SK-N-SH (cell line): ENCODE data around the gene NEK10. TPM values are rescaled to one million over a fixed set of nuclear protein-coding genes. Genes with fewer than 3 reads are reported as not detected.

ENCODE experiments used
- CTCF ChIA-PET: fragments of 300-600, 350-600 bp; formaldehyde crosslinking; extraction: SDS; loops from one replicate; lab custom pipeline; 2021; lab: Yijun Ruan, JAX
- POLR2A ChIA-PET: fragments of 350-600 bp; sonication (Branson Sonifier 250); formaldehyde crosslinking; extraction: SDS; loops from one replicate; lab custom pipeline; 2020; ENCODE audit warnings: antibody characterized with exemption, inconsistent platforms; lab: Yijun Ruan, JAX
- DNase-seq: peaks from one replicate; pipeline ENCODE4 v3.0.0; 2012
- H2AFZ ChIP-seq: fragments of 200-600 bp; sonication (generic); 2 replicates; pipeline ENCODE4 v1.8.1; 2016; ENCODE audit warnings: antibody characterized with exemption, mild to moderate bottlenecking, low read depth
- H3F3A ChIP-seq: fragments of 200-600 bp; sonication (generic); replicated peaks from 2 replicates; pipeline ENCODE3; 2016; ENCODE audit warnings: antibody characterized with exemption, mild to moderate bottlenecking; ENCODE audit not compliant: insufficient read depth
- H3K27ac ChIP-seq, 2 experiments: fragments of 200-500 bp in 1 of 2; fragments of 200-600 bp in 1 of 2; sonication (Bioruptor generic) in 1 of 2; sonication (generic), shearing (Covaris generic) in 1 of 2; 2 replicates each; pipeline versions ENCODE4 v1.5.1 to v1.6.1; 2014 to 2016; ENCODE audit warnings: low read depth in 2 of 2, inconsistent platforms in 1 of 2, low read length in 1 of 2, mild to moderate bottlenecking in 1 of 2, mixed read lengths in 1 of 2
- H3K27me3 ChIP-seq: fragments of 200-600 bp; sonication (generic), shearing (Covaris generic); 2 replicates; pipeline ENCODE4 v1.6.1; 2016; ENCODE audit warnings: mixed run types; ENCODE audit not compliant: insufficient read depth
- H3K36me3 ChIP-seq, 2 experiments: fragments of 200-500 bp in 1 of 2; fragments of 200-600 bp in 1 of 2; sonication (Bioruptor generic) in 1 of 2; sonication (generic) in 1 of 2; replicated peaks in 1 of 2; 2 replicates each; pipeline versions ENCODE3 to v1.5.1; 2014 to 2016; ENCODE audit warnings: low read length in 1 of 2, mild to moderate bottlenecking in 1 of 2; ENCODE audit not compliant: insufficient read depth in 2 of 2, control insufficient read depth in 1 of 2
- H3K4me1 ChIP-seq, 2 experiments: fragments of 200-500 bp in 1 of 2; fragments of 200-600 bp in 1 of 2; sonication (Bioruptor generic) in 1 of 2; sonication (generic), shearing (Covaris generic) in 1 of 2; 2 replicates each; pipeline versions ENCODE4 v1.5.1 to v1.6.1; 2014 to 2016; ENCODE audit warnings: low read depth in 1 of 2, low read length in 1 of 2, mixed run types in 1 of 2; ENCODE audit not compliant: insufficient read depth in 2 of 2, control insufficient read depth in 1 of 2
- H3K4me2 ChIP-seq: fragments of 200-600 bp; sonication (generic), shearing (Covaris generic); 2 replicates; pipeline ENCODE4 v1.6.1; 2017; ENCODE audit warnings: mixed run types
- H3K4me3 ChIP-seq, 2 experiments: fragments of 200-500 bp in 1 of 2; fragments of 200-600 bp in 1 of 2; sonication (Bioruptor generic) in 1 of 2; sonication (generic), shearing (Covaris generic) in 1 of 2; 2 replicates each; pipeline versions ENCODE4 v1.5.1 to v1.8.1; 2014 to 2016; ENCODE audit warnings: low read depth in 2 of 2, inconsistent platforms in 1 of 2, low read length in 1 of 2, mild to moderate bottlenecking in 1 of 2, mixed read lengths in 1 of 2, moderate library complexity in 1 of 2
- H3K79me2 ChIP-seq: fragments of 200-600 bp; sonication (generic); 2 replicates; pipeline ENCODE4 v1.8.1; 2017; ENCODE audit warnings: mild to moderate bottlenecking; ENCODE audit not compliant: insufficient read depth
- H3K9ac ChIP-seq: fragments of 200-600 bp; sonication (generic); 2 replicates; pipeline ENCODE4 v1.6.1; 2017; ENCODE audit warnings: mixed run types
- H3K9me2 ChIP-seq: fragments of 200-600 bp; sonication (generic); 2 replicates; pipeline ENCODE4 v1.6.1; 2017; ENCODE audit warnings: mixed run types
- H3K9me3 ChIP-seq: fragments of 200-600 bp; sonication (generic); 2 replicates; pipeline ENCODE4 v1.6.1; 2017; ENCODE audit warnings: mixed run types, mild to moderate bottlenecking, moderate library complexity
- H4K20me1 ChIP-seq: fragments of 200-600 bp; sonication (generic); 2 replicates; pipeline ENCODE4 v1.6.1; 2017; ENCODE audit warnings: mild to moderate bottlenecking, mixed run types; ENCODE audit not compliant: insufficient read depth
- CHD2 ChIP-seq: fragments of 150-350 bp; IDR thresholded peaks from 2 replicates; pipeline ENCODE4 v1.6.1; 2018; ENCODE audit warnings: low read length; ENCODE audit not compliant: partially characterized antibody
- FOSL2 ChIP-seq: IDR thresholded peaks from 2 replicates; pipeline ENCODE4 v1.4.0; 2012; ENCODE audit warnings: low read depth, mild to moderate bottlenecking, moderate library complexity, borderline replicate concordance
- FOXJ3 ChIP-seq: sonication (generic); formaldehyde crosslinking; IDR thresholded peaks from 2 replicates; pipeline ENCODE4 v1.5.1; 2020; ENCODE audit warnings: mild to moderate bottlenecking, missing genetic modification reagents
- FOXM1 ChIP-seq: IDR thresholded peaks from 2 replicates; pipeline ENCODE4 v1.4.0; 2012; ENCODE audit warnings: low read depth, mild to moderate bottlenecking
- GABPA ChIP-seq: IDR thresholded peaks from 2 replicates; pipeline ENCODE4 v1.4.0; 2012; ENCODE audit warnings: low read depth, mild to moderate bottlenecking
- PBX3 ChIP-seq: IDR thresholded peaks from 2 replicates; pipeline ENCODE4; 2012
- POLR2AphosphoS5 ChIP-seq: IDR thresholded peaks from 2 replicates; pipeline ENCODE4 v1.6.1; 2012; ENCODE audit warnings: low read depth, low read length
- RAD21 ChIP-seq: IDR thresholded peaks from 2 replicates; pipeline ENCODE4 v1.6.1; 2012; ENCODE audit warnings: mild to moderate bottlenecking, low read length
- RCOR1 ChIP-seq: fragments of 150-350 bp; IDR thresholded peaks from 2 replicates; pipeline ENCODE4 v1.6.1; 2017; ENCODE audit warnings: antibody characterized with exemption, low read length
- RXRA ChIP-seq: IDR thresholded peaks from 2 replicates; pipeline ENCODE4 v1.4.0; 2012; ENCODE audit warnings: low read depth, mild to moderate bottlenecking, borderline replicate concordance
- SMC3 ChIP-seq: IDR thresholded peaks from 2 replicates; pipeline ENCODE4 v1.6.1; 2012; ENCODE audit warnings: low read depth, low read length, improper control_type of control experiment
- TAF1 ChIP-seq: IDR thresholded peaks from 2 replicates; pipeline ENCODE4 v1.6.1; 2012; ENCODE audit warnings: low read depth, mild to moderate bottlenecking, low read length, moderate library complexity, borderline replicate concordance
- TEAD4 ChIP-seq: IDR thresholded peaks from 2 replicates; pipeline ENCODE4 v1.4.0; 2012; ENCODE audit warnings: mild to moderate bottlenecking, borderline replicate concordance; ENCODE audit not compliant: insufficient read depth
- WGBS: methylation state at CpG from one replicate; pipeline ENCODE4 v1.1.6; 2017; ENCODE audit warnings: low lambda C conversion rate; 5-methylcytosine and 5-hydroxymethylcytosine counted together
- polyA plus RNA-seq, 3 experiments: library from polyadenylated mRNA; depleted of rRNA; stranded (reverse); fragments of >200 nt; gene quantifications; 2 replicates each; pipeline ENCODE4 v1.2.3, GENCODE V29; 2012
- TF ChIP-seq, protein P1 (sequence below): IDR thresholded peaks from 2 replicates; pipeline ENCODE4 v1.4.0; 2012; ENCODE audit warnings: low read depth

The NEK10 gene
- polyA plus RNA-seq, 1 of the 3 experiments (the other 2 are of a cell fraction) = 1.0 TPM

DNA sequence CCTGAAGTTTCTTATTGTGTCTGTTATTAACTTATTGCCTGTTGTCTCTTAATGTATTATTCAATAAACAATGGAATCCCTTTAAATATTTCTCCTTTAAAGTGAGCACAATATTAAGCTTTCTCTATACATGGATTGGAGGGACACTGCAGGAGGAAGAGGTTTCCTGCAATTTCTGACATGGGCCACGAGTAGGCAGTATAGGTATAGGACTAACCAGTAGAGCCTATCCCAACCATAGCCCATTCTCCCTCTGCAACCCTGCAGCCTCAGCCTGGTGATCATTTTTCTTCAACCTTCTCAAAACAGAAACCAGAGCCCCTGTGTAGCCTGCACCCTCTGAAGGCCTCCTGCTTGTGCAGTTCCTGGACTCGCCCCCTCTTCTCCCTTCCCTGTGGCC lies 124.8 kb downstream of the NEK10 start:
- H3F3A ChIP-seq = no peaks in the 10 kb centered on the region
- no peaks in the 10 kb centered on the region for H3K79me2 ChIP-seq
- TF ChIP-seq RXRA (no peak), RCOR1 (no peak), PBX3 (no peak), TAF1 (no peak), FOSL2 (no peak), FOXM1 (no peak)
- TF ChIP-seq, protein P1, sequence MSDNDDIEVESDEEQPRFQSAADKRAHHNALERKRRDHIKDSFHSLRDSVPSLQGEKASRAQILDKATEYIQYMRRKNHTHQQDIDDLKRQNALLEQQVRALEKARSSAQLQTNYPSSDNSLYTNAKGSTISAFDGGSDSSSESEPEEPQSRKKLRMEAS = no peak
- TF ChIP-seq, all 33 proteins: peak for 0
- no peak overlapping the region for H3K4me3 ChIP-seq
- H3K9me3 ChIP-seq = no peaks in the 10 kb centered on the region
- H3K9ac ChIP-seq = no peak overlapping the region
- ChIA-PET POLR2A (no interaction called here), CTCF (interaction anchor here (0.9 to 2.0 kb wide), 2 partner anchors 9 to 91 kb away, joined by 4 to 5 read pairs; no protein-coding TSS in a partner anchor)
- no peak for DNase-seq
- no peaks in the 10 kb centered on the region for H3K4me1 ChIP-seq
- 17% methylated on average over 2 of the region's 2 CpGs for WGBS
- H2AFZ ChIP-seq = no peak overlapping the region
- no peaks in the 10 kb centered on the region for H3K36me3 ChIP-seq
- H3K4me2 ChIP-seq = no peak overlapping the region
- H3K9me2 ChIP-seq = no peaks in the 10 kb centered on the region
- no peak overlapping the region for H3K27ac ChIP-seq
- no peaks in the 10 kb centered on the region for H4K20me1 ChIP-seq
- H3K27me3 ChIP-seq = no peaks in the 10 kb centered on the region

- POLR2A ChIA-PET = no interaction called here
- no peak overlapping the region for H3K27ac ChIP-seq
Measured at GRCh38 chr3:27239951-27240350, 129.2 kb downstream of the NEK10 start.

GRCh38 chr3:27228805-27229204 lies 140.4 kb downstream of the NEK10 start:
- Histone ChIP-seq H3K9ac (no peak overlapping the region), H3K9me3 (no peaks in the 10 kb centered on the region), H3K27ac (no peak overlapping the region)
- ChIA-PET CTCF (interaction anchor here (0.7 kb wide), 1 partner anchor 9 kb away, joined by 3 read pairs; no protein-coding TSS in a partner anchor), POLR2A (no interaction called here)
- TF ChIP-seq POLR2AphosphoS5 = no peak
- TF ChIP-seq, all 33 proteins: peak for 0
- Histone ChIP-seq H3K4me3 (no peak overlapping the region), H4K20me1 (no peaks in the 10 kb centered on the region), H3K27me3 (no peaks in the 10 kb centered on the region), H3F3A (no peaks in the 10 kb centered on the region), H3K4me2 (no peak overlapping the region), H3K79me2 (no peaks in the 10 kb centered on the region), H3K9me2 (no peaks in the 10 kb centered on the region), H3K36me3 (no peaks in the 10 kb centered on the region), H2AFZ (no peak overlapping the region), H3K4me1 (no peaks in the 10 kb centered on the region)
- 32% methylated on average over 2 of the region's 2 CpGs for WGBS
- DNase-seq = no peak

More at GRCh38 chr3:27239951-27240350, 129.2 kb downstream of the NEK10 start:
- no peak for DNase-seq
- no peaks in the 10 kb centered on the region for H3K36me3 ChIP-seq
- no peak overlapping the region for H3K9ac ChIP-seq
- CTCF ChIA-PET = no interaction called here
- no peaks in the 10 kb centered on the region for H3K4me1 ChIP-seq
- H4K20me1 ChIP-seq = no peaks in the 10 kb centered on the region
- H3K4me3 ChIP-seq = no peak overlapping the region
- 0 out of 2 replicates have a peak, but pooled peaks cover 6% of the 10 kb centered on the region for H3K9me3 ChIP-seq
- H2AFZ ChIP-seq = no peak overlapping the region
- H3K4me2 ChIP-seq = no peak overlapping the region
- TF ChIP-seq SMC3 (no peak), TEAD4 (no peak), FOXJ3 (CRISPR knock-in tag) (no peak), GABPA (no peak), RAD21 (no peak), CHD2 (no peak)
- TF ChIP-seq, protein P1 = no peak
- no peaks in the 10 kb centered on the region for H3K79me2 ChIP-seq
- no peaks in the 10 kb centered on the region for H3F3A ChIP-seq
- H3K27me3 ChIP-seq = no peaks in the 10 kb centered on the region
- no peaks in the 10 kb centered on the region for H3K9me2 ChIP-seq
